ENCODE results near the gene FKBP15.

Gene FKBP15

DNA sequence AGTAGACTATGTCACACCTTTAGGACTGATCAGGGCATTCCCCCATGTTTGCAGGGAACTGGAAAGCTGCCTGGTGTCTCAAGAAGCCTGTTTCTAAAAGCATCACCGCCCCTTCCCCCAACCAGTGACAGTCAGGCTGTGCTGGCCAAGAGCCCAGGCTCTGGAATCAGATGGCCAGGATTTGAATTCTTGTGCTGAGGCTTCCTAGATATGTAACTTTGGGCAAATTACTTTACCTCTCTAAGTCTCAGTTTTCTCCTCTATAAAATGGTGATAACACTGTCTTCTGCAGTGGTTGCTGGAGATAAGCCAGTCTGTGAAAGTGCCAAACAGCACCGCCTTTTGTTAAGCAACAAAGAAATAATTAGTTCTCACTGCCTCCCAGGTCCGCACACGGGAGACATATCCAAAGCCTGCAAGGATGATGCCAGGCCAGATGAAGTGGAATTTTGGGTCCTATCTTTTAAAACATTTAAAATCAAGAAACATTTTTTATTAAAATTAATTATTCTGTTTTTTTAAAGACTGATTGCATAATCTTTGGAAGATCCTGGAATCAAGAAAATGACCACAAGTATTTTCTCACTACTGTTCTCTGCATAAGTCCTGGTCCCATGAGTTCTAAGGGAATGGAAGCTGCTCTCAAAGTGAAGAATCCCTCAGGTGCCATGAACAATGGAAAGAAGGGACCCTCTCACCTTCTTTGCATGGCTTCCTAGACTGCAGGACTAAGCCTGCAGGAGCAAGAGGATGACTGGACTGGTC lies 56.4 kb downstream of the FKBP15 start:
- Mint-ChIP-seq H3K4me1 (no peaks in the 10 kb centered on the region), H3K9me3 (no peaks in the 10 kb centered on the region), H3K27me3 (no peaks in the 10 kb centered on the region), H3K4me3 (no peak overlapping the region), H3K36me3 (ENCODE audit: insufficient read depth) (peaks cover 41% of the 10 kb centered on the region), H3K27ac (ENCODE audit: low read depth) (no peak overlapping the region)
- ATAC-seq (replicated peaks; ENCODE audit: extremely low read depth, poor library complexity, severe bottlenecking): no peak
- DNase-seq (ENCODE audit: low spot score in 2 of 2): no peak

DNA sequence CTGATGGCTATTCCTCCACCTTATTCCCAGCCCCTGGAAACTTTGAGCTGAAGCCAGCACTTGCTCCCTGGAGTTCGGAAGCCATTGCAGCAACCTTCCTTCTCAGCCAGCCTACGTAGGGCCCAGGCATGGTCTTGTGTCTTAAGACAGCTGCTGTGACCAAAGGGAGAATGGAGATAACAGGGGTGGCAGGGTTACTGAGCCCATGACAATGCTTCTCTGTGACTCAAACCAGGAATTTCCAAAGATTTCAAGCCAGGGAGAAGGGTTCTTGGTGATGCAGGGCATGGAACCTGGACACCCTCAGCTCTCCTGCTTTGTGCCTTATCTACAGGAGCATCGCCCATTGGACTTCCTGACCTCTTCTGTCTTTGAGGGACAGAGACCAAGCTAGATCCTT lies 58.1 kb downstream of the FKBP15 start:
- no peak overlapping the region for H3K4me3 Mint-ChIP-seq
- peaks cover 33% of the 10 kb centered on the region for H3K36me3 Mint-ChIP-seq (ENCODE audit: insufficient read depth)
- H3K9me3 Mint-ChIP-seq: no peaks in the 10 kb centered on the region
- DNase-seq (ENCODE audit: low spot score in 2 of 2) (no peak), ATAC-seq (replicated peaks; ENCODE audit: extremely low read depth, poor library complexity, severe bottlenecking) (no peak)
- no peaks in the 10 kb centered on the region for H3K4me1 Mint-ChIP-seq
- H3K27ac Mint-ChIP-seq (ENCODE audit: low read depth): no peak overlapping the region
- H3K27me3 Mint-ChIP-seq: no peaks in the 10 kb centered on the region

DNA sequence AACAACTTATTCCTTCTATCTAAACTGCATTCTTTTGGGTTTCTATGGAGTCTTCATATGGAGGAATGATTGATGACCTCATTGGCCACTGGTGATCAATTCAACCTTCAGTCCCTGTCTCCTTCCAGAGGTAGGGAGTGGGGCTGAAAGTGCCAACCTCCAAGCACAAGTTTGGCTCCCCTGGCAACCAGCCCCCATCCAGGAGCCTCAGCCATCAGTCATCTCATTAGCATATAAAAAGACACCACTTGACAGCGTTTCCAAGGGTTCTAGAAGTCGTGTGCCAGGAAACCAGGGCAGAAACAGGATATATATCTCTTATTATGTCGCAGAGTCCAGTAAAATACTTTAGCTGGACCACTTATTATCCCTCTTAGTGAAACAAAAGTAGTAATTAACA lies 60.5 kb downstream of the FKBP15 start:
- no peak for ATAC-seq (replicated peaks; ENCODE audit: extremely low read depth, poor library complexity, severe bottlenecking)
- no peak for DNase-seq (ENCODE audit: low spot score in 2 of 2)
- H3K4me1 Mint-ChIP-seq: peaks cover 8% of the 10 kb centered on the region
- H3K27me3 Mint-ChIP-seq: no peaks in the 10 kb centered on the region
- H3K27ac Mint-ChIP-seq (ENCODE audit: low read depth): no peak overlapping the region
- H3K4me3 Mint-ChIP-seq: no peak overlapping the region
- H3K9me3 Mint-ChIP-seq: no peaks in the 10 kb centered on the region
- H3K36me3 Mint-ChIP-seq (ENCODE audit: insufficient read depth): peaks cover 21% of the 10 kb centered on the region

DNA sequence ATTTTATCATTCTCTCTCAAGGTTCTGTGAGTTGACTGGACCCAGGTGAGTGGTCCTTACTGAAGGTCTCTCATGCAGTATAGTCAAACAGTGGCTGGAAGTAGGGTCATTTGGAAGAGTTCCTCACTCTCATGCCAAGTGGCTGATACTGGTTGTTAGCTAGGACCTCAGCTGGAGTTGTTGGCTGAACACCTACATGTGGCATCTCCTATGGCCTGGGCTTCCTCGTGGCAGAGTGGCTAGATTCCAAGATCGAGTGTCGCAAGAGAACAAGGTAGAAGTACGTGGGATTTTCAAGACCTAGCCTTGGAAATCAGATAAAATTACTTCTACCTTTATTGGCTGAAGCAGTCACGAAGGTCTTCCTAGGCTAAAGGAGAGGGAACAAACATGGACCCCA lies 62.6 kb downstream of the FKBP15 start:
- H3K9me3 Mint-ChIP-seq: no peaks in the 10 kb centered on the region
- H3K4me3 Mint-ChIP-seq: no peak overlapping the region
- H3K4me1 Mint-ChIP-seq: peaks cover 16% of the 10 kb centered on the region
- peaks cover 14% of the 10 kb centered on the region for H3K36me3 Mint-ChIP-seq (ENCODE audit: insufficient read depth)
- ATAC-seq (replicated peaks; ENCODE audit: extremely low read depth, poor library complexity, severe bottlenecking) (no peak), DNase-seq (ENCODE audit: low spot score in 2 of 2) (no peak)
- H3K27me3 Mint-ChIP-seq: no peaks in the 10 kb centered on the region
- H3K27ac Mint-ChIP-seq (ENCODE audit: low read depth): no peak overlapping the region

DNA sequence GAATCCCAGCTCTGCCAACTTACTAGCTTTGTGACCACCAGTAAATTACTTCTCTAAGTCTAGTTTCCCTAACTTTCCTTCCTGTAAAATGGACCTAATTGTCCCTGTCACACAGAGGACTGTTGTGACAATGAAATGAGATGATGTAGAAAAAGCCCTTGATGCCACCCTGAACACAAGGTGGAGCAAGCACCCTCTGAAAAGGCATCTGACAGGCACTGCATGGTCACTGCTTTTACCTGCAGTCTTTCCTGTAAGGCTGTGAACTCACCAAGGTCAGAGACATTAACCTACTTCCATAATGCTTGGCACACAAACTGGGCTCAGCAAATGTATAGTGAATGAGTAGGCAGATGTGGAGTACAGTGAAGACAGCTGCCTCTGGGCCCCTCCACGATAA lies 64.2 kb downstream of the FKBP15 start:
- ATAC-seq (replicated peaks; ENCODE audit: extremely low read depth, poor library complexity, severe bottlenecking): no peak
- H3K4me3 Mint-ChIP-seq: no peak overlapping the region
- H3K4me1 Mint-ChIP-seq: peaks cover 25% of the 10 kb centered on the region

DNA sequence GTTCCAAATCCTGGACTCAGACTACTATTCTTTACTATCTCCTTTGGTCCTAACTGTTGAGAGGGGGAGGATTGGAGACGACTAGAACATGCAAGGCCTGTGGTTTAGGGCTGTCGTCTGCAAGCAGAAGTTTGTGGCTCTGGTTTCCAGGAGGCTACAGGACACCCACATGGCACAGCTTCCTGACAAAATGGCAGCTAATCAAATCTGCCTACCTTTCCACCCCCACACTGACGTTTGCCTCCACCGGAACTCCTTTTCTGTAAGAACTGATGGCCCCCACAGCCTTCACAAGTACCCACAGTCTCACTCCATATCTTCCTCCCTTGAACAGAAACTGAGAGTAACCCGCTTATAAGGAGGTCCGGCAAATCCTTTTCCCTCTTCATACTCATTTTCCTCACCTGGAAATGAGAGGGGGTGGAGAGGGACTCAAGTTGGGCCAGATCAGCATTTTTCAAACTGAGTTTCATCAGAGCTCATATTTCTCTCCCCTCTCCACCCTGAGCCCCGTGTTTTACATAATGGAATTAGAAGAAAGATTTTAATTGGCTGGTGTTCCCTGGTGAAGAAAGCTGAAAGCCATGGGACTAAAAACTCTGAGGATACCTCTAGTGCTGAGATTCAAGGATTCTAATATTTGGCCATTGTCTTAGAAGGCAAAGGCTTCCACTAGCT lies 65.0 kb downstream of the FKBP15 start:
- Mint-ChIP-seq H3K27me3 (no peaks in the 10 kb centered on the region), H3K9me3 (no peaks in the 10 kb centered on the region), H3K36me3 (ENCODE audit: insufficient read depth) (peaks cover 10% of the 10 kb centered on the region), H3K27ac (ENCODE audit: low read depth) (peak overlapping the region; percentile 52), H3K4me1 (peaks cover 29% of the 10 kb centered on the region), H3K4me3 (peak overlapping the region; percentile 4)
- DNase-seq (ENCODE audit: low spot score in 2 of 2): peak in 1 of 2 donors; percentile 15
- peak; percentile 55 for ATAC-seq (replicated peaks; ENCODE audit: extremely low read depth, poor library complexity, severe bottlenecking)

More for the DNA sequence above, 64.2 kb downstream of the FKBP15 start:
- Mint-ChIP-seq H3K36me3 (ENCODE audit: insufficient read depth) (peaks cover 10% of the 10 kb centered on the region), H3K27me3 (no peaks in the 10 kb centered on the region), H3K27ac (ENCODE audit: low read depth) (no peak overlapping the region), H3K9me3 (no peaks in the 10 kb centered on the region)
- no peak for DNase-seq (ENCODE audit: low spot score in 2 of 2)

DNA sequence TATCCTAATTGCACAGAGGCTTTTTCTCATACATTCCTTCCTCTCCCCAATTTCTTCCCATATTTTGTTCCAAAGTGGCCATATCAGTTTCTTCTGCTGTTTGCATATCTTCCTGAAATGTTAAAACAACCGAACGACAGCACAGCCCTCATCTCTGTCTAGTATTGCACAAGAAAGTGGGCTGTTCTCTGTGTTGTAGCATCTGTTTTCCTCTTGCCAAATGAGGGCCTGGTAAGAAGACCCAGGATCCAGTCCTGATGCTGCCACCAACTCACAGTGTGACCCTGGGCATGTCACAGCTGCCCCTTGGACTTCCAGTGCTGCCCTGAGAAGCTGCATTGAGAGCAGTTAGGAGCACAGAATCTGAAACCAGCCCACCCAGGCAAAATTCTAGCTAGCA lies 66.1 kb downstream of the FKBP15 start:
- Mint-ChIP-seq H3K9me3 (no peaks in the 10 kb centered on the region), H3K27me3 (no peaks in the 10 kb centered on the region), H3K4me1 (peaks cover 29% of the 10 kb centered on the region), H3K4me3 (no peak overlapping the region), H3K36me3 (ENCODE audit: insufficient read depth) (peaks cover 8% of the 10 kb centered on the region), H3K27ac (ENCODE audit: low read depth) (no peak overlapping the region)
- DNase-seq (ENCODE audit: low spot score in 2 of 2) (no peak), ATAC-seq (replicated peaks; ENCODE audit: extremely low read depth, poor library complexity, severe bottlenecking) (no peak)

DNA sequence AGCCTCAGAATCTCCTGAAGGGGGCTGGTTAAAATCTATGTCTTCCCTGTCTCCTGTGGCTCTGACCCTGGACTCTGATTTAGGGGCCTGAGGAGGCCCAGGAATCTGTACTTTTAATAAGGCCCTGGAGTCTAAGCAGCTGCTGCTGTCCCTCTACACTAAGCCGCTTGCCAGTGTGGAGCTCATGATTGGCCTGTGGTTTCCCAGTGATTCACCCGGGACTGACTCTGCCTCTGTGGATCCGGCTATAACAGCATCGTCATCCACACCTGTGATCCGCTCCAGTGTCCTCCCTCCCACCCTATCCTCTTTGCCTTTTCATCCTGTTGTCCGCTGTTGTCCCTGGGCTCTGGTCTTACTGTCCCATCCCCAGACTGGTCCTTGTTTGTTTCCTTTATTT lies 66.6 kb downstream of the FKBP15 start:
- H3K36me3 Mint-ChIP-seq (ENCODE audit: insufficient read depth): peaks cover 8% of the 10 kb centered on the region
- H3K27ac Mint-ChIP-seq (ENCODE audit: low read depth): no peak overlapping the region
- no peak for DNase-seq (ENCODE audit: low spot score in 2 of 2)
- peaks cover 29% of the 10 kb centered on the region for H3K4me1 Mint-ChIP-seq
- no peak overlapping the region for H3K4me3 Mint-ChIP-seq
- no peaks in the 10 kb centered on the region for H3K27me3 Mint-ChIP-seq
- no peak for ATAC-seq (replicated peaks; ENCODE audit: extremely low read depth, poor library complexity, severe bottlenecking)
- H3K9me3 Mint-ChIP-seq: no peaks in the 10 kb centered on the region

DNA sequence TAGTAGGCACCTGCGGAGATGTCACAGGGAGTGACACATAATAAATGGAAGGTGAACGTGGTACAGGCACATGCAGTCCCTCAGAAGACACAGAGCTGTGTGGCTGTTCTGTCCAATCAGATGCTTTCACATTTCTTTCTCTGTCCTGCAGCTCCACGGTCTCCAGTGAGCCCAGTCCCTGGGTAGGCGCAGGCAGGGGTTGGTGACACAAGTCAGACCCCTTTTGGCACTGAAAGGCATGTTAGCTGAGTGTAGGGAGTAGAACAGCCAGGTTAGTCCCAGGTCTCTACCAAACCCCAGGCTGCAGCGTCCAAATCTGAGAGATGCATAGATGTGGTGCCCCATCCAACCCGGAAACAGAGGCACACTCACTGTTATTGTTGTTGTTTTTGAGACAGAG lies 67.5 kb downstream of the FKBP15 start:
- Mint-ChIP-seq H3K4me1 (peaks cover 29% of the 10 kb centered on the region), H3K4me3 (no peak overlapping the region), H3K9me3 (no peaks in the 10 kb centered on the region), H3K27ac (ENCODE audit: low read depth) (no peak overlapping the region), H3K27me3 (no peaks in the 10 kb centered on the region), H3K36me3 (ENCODE audit: insufficient read depth) (peaks cover 5% of the 10 kb centered on the region)
- ATAC-seq (replicated peaks; ENCODE audit: extremely low read depth, poor library complexity, severe bottlenecking) (no peak), DNase-seq (ENCODE audit: low spot score in 2 of 2) (no peak)

DNA sequence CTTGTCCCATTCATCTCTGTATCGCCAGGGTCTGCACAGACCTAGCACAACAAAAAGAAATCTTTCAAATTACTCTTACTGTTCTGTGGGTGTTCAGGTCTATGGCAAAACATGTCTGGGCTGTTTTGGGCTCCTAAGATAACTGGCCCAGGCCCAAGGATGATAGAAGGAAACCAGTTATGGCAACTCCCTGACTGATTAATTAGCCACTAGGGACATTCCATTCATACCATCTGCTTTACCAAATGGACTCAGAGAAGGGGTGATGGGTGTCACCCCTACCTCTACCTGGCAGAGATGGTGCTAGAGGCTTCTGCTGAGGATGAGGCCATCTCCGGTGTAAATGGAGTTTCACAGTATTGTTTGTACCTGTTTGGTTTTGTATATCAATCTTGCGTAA lies 68.4 kb downstream of the FKBP15 start:
- Mint-ChIP-seq H3K27ac (ENCODE audit: low read depth) (no peak overlapping the region), H3K27me3 (no peaks in the 10 kb centered on the region), H3K4me3 (peak overlapping the region; percentile 72), H3K9me3 (no peaks in the 10 kb centered on the region), H3K36me3 (ENCODE audit: insufficient read depth) (peaks cover 2% of the 10 kb centered on the region), H3K4me1 (peaks cover 29% of the 10 kb centered on the region)
- ATAC-seq (replicated peaks; ENCODE audit: extremely low read depth, poor library complexity, severe bottlenecking): no peak
- no peak for DNase-seq (ENCODE audit: low spot score in 2 of 2)

DNA sequence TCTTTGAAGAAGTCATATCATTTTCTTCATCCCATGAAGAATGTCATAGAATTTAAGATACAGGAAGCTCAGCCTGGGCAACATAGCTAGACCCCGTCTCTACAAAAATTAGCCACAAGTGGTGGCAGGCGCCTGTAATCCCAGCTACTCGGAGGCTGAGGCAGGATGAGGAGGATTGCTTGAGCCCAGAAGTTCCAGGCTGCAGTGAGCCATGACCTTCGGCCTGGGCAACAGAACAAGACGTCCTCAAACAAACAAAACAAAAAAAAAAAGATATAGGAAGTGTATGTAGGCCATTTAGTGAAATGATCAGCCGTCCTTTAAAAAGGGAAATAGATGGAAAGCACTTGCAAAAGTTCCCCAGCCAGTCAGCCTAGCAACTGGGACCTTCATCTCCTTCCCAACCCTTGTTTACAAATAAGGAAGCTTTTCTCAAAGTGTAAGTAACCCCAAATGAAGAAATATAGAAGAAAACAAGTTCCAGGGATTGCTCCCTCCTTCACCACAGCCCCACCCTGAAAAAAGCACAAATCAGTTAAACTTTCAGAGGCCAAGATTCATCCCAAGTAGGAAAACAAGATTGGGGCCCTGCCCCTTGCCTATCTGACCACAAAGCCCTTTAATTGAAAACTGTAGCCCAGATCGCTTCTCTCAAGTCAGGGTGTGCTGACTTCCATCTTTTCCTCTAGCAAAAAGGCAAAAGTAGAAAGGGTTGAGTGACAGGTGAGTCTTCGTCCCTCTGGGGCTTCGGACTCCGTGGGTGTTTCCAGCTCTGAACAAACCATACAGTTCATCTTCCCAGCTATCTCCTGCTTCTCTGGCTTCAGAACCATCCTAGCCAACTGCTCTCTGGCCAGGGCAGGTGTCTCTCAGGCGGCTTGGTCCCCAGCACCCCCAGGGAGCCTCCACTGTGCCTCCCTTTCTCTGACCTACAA lies 69.1 kb downstream of the FKBP15 start:
- H3K9me3 Mint-ChIP-seq: no peaks in the 10 kb centered on the region
- H3K36me3 Mint-ChIP-seq (ENCODE audit: insufficient read depth): peaks cover 2% of the 10 kb centered on the region
- peak overlapping the region; percentile 72 for H3K4me3 Mint-ChIP-seq
- DNase-seq (ENCODE audit: low spot score in 2 of 2): no peak
- ATAC-seq (replicated peaks; ENCODE audit: extremely low read depth, poor library complexity, severe bottlenecking): no peak
- no peaks in the 10 kb centered on the region for H3K27me3 Mint-ChIP-seq
- peak overlapping the region; percentile 67 for H3K27ac Mint-ChIP-seq (ENCODE audit: low read depth)
- peaks cover 29% of the 10 kb centered on the region for H3K4me1 Mint-ChIP-seq

DNA sequence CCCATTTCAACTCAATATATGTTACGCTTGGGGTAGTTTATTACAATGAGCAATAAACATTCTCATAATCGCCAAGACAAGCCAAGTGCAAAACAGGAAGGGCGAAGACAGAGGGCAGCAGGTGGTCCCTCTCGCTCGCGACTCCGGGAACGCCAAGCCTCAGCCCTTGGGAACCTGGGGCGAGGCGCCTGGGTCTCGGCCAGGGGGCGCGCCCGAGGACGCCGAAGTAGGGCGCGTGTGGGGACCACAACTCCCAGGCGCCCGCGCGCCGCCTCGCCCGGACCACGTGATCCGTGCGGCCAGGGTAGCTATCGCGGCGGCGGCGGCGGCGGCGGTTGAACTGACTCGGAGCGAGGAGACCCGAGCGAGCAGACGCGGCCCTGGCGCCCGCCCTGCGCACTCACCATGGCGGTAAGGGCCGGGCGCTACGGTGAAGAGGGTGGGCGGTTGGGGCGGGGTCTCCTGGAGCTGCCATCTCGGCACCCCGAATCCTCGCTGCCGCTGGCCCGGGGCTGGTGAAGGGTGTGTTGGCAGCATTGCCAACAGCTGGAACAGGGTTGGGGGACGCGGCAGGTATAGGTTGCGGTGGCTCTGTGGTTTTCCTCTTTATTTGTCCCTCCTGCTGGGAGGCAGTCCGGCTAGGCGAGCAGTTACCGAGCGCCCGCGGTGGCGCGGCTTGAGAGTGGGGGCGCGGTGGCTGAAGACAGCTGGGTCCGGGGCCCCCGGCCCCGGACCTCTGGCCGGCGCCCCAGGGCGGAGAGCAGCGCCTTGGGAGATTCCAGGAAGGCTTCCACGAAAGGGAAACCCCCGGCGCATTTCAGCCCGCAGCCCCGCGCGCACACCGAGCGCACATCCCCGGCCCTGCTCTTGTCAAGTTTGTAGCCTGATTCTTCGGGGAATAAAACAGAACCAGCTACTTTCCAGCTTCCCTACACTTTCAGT lies 70.1 kb downstream of the FKBP15 start, which contains the start of gene SLC31A2:
SLC31A2 (plus strand) TSS at position 338 of the 942 bp plus-strand sequence; CDS start at position 406, 68 bp downstream.
- peaks cover 5% of the 10 kb centered on the region for H3K27me3 Mint-ChIP-seq
- peak within 1 kb of the TSS; percentile 72 for H3K4me3 Mint-ChIP-seq
- peaks cover 2% of the 10 kb centered on the region for H3K36me3 Mint-ChIP-seq (ENCODE audit: insufficient read depth)
- H3K9me3 Mint-ChIP-seq: no peaks in the 10 kb centered on the region
- ATAC-seq (replicated peaks; ENCODE audit: extremely low read depth, poor library complexity, severe bottlenecking) (peak; percentile 95), DNase-seq (ENCODE audit: low spot score in 2 of 2) (peak; percentile 57 to 74)
- H3K4me1 Mint-ChIP-seq: peaks cover 25% of the 10 kb centered on the region
- H3K27ac Mint-ChIP-seq (ENCODE audit: low read depth): peak within 1 kb of the TSS; percentile 67
